Measurements from ENCODE around the gene TCEAL8.

The TCEAL8 gene

DNA sequence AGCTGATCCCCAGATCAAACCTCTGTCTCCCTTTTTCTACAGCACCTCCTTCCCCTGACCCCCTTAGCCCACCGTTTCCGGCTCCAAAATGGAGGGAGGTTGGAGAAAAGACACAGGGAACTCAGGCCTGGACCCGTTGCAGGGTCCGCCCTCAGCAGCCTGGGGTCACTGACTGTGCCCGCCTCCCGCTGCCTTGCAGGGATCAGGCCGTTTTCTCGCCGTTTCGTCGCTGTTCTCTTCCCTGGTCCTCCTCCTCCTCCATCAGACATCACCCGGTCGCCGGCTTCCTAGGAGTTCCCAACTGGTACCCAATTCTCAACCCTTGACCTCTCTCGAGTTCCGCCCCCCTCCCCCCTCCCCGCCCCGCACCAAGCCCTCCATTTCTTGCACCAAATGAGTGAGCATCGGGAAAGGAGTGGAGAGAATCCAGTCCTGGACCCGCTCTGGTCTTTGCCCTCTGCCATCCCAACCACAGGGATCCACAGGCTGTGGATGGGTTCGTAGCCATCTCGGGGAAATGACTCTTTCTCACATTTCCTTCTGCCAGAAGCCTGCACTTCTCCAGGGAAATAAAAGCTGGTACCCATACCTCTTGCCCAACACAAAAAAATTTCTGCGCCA, 21.1 kb upstream of the TCEAL8 start:
- DNase-seq (ENCODE audit: extremely low read depth, insufficient read length) = no peak
- Histone ChIP-seq H3K27me3 (replicated peaks; ENCODE audit: control insufficient read depth, insufficient read depth, low read length) (no peaks in the 10 kb centered on the region; the same call in 1 of the 2 replicates), H3K4me3 (replicated peaks; ENCODE audit: low read depth, low read length) (no peak overlapping the region), H3K36me3 (ENCODE audit: control insufficient read depth, insufficient read depth, low read length) (no peaks in the 10 kb centered on the region)
- TF ChIP-seq, protein P1, sequence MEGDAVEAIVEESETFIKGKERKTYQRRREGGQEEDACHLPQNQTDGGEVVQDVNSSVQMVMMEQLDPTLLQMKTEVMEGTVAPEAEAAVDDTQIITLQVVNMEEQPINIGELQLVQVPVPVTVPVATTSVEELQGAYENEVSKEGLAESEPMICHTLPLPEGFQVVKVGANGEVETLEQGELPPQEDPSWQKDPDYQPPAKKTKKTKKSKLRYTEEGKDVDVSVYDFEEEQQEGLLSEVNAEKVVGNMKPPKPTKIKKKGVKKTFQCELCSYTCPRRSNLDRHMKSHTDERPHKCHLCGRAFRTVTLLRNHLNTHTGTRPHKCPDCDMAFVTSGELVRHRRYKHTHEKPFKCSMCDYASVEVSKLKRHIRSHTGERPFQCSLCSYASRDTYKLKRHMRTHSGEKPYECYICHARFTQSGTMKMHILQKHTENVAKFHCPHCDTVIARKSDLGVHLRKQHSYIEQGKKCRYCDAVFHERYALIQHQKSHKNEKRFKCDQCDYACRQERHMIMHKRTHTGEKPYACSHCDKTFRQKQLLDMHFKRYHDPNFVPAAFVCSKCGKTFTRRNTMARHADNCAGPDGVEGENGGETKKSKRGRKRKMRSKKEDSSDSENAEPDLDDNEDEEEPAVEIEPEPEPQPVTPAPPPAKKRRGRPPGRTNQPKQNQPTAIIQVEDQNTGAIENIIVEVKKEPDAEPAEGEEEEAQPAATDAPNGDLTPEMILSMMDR (IDR thresholded peaks at IDR 0.05; ENCODE audit: insufficient read depth, low read length, poor library complexity, severe bottlenecking) = no peak

DNA sequence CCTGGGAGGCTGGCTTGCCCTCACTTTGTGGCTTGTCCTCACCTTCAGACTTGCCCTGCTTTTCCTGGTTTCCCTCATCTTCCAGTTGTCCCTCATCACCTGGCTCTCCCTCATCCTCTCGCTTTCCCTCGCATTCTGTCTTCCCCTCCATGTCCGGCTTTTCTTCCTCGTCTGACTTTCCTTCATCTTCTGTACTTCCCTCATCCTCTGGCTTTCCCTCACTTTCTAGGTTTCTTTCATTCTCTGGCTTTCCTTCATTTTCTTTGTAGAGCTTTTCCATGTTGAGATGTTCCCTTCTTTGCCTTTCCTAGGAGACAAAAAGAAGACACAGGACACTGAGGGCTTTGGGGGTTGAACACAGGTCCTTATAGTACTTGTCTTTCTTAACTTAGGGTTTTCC, 19.3 kb upstream of the TCEAL8 start:
- Histone ChIP-seq H3K36me3 (ENCODE audit: control insufficient read depth, insufficient read depth, low read length) (no peaks in the 10 kb centered on the region), H3K4me3 (replicated peaks; ENCODE audit: low read depth, low read length) (no peak overlapping the region), H3K27me3 (replicated peaks; ENCODE audit: control insufficient read depth, insufficient read depth, low read length) (no peaks in the 10 kb centered on the region; the same call in 1 of the 2 replicates)
- TF ChIP-seq, protein P1 (IDR thresholded peaks at IDR 0.05; ENCODE audit: insufficient read depth, low read length, poor library complexity, severe bottlenecking) = no peak
- DNase-seq (ENCODE audit: extremely low read depth, insufficient read length) = no peak

DNA sequence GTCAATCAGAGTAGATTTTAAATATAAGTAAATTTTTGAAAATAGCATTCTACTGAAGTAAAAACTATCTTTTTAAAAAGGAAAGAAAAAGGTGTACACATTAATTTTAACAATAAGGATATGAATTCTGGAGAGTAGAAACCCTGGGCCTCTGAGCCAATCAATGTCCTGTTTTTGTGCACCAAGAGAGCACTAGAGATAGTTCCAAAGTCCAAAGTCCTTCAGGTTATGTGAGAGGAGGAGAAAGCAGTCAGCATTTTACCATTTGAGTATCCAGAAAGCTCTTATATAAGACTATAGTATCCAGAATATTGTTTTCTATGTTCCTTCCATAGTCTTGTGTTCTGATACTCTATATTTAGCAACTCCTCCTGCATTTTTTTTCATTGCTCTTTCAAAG, 3.3 kb upstream of the TCEAL8 start:
- no peaks in the 10 kb centered on the region for H3K36me3 ChIP-seq (ENCODE audit: control insufficient read depth, insufficient read depth, low read length)
- no peak for DNase-seq (ENCODE audit: extremely low read depth, insufficient read length)
- TF ChIP-seq, protein P1 (IDR thresholded peaks at IDR 0.05; ENCODE audit: insufficient read depth, low read length, poor library complexity, severe bottlenecking) = no peak
- no peaks in the 10 kb centered on the region for H3K27me3 ChIP-seq (replicated peaks; ENCODE audit: control insufficient read depth, insufficient read depth, low read length)
- no peak overlapping the region for H3K4me3 ChIP-seq (replicated peaks; ENCODE audit: low read depth, low read length)

DNA sequence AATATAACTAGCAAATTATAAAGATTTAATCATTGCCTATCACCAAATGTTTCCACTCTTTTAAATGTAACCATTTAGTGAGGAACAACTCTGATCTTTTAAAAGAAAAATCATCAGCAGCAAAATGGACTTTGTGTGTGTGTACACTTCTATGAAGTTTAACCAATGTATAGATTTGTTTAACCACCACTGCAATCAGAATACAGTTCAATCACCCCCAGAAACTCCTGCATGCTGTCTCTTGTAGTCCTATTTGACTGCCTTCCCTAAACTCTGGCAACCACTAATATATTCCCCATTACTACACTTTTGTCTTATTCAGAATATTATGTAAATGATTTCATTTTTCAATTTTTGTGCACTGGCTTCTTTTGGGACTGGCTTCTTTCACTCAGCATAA, 1.7 kb upstream of the TCEAL8 start:
- TF ChIP-seq, protein P1 (IDR thresholded peaks at IDR 0.05; ENCODE audit: insufficient read depth, low read length, poor library complexity, severe bottlenecking) = no peak
- H3K4me3 ChIP-seq (replicated peaks; ENCODE audit: low read depth, low read length) = no peak overlapping the region
- no peaks in the 10 kb centered on the region for H3K27me3 ChIP-seq (replicated peaks; ENCODE audit: control insufficient read depth, insufficient read depth, low read length)
- no peaks in the 10 kb centered on the region for H3K36me3 ChIP-seq (ENCODE audit: control insufficient read depth, insufficient read depth, low read length)
- no peak for DNase-seq (ENCODE audit: extremely low read depth, insufficient read length)

DNA sequence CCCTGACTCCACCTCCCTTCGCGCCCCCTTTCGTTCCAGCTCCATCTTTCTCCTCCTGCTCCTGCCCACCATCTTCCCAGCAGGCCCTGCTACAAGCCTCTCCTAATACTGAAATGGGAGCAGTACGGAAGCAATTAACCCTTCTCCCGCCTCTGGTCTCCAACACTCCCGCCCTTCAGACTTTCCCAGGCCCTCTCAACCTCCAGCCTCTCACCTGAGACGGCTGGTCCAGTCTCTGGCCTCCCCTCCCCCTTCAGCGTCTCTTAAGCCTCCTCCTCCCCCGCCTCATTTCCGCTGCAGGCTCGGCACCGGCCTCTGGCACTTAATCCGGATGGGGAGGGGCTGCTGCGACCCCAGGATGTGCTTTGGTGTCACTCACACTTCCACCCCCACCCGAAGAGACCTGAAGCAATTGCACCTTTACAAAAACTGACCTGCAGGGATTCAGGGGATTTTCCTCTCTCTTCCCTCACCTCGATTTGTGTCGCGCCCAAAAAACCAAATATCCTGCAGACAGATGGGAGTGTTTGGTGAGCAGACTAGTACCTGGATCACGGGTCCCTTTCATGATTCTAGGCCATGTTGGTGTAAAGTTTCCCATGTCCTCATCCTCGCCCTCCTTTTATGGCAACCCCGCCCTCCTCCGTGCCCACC, 657 bp downstream of the TCEAL8 start:
- DNase-seq (ENCODE audit: extremely low read depth, insufficient read length) = peak; percentile 50
- TF ChIP-seq, protein P1 (IDR thresholded peaks at IDR 0.05; ENCODE audit: insufficient read depth, low read length, poor library complexity, severe bottlenecking) = no peak
- Histone ChIP-seq H3K4me3 (replicated peaks; ENCODE audit: low read depth, low read length) (peak overlapping the region; percentile 72), H3K36me3 (ENCODE audit: control insufficient read depth, insufficient read depth, low read length) (no peaks in the 10 kb centered on the region), H3K27me3 (replicated peaks; ENCODE audit: control insufficient read depth, insufficient read depth, low read length) (no peaks in the 10 kb centered on the region)
